Activated CD4-positive, alpha-beta T cell treated with anti-CD3 and anti-CD28 coated beads, Interleukin-2, amount 50 U/mL, for 16 hours (primary cell): ENCODE data around the gene B3GNT7.
"Not testable (repeated sequence)": the region's sequence is repeated elsewhere in the genome, so short reads cannot be mapped to it uniquely, and the experiment has no call there.

Source experiments
- DNase-seq: peaks from one replicate; pipeline ENCODE4 v3.0.0-alpha.2; 2020

The B3GNT7 gene

GRCh38 chr2:231367178-231367577, 28.3 kb upstream of the B3GNT7 start:
- no peak for DNase-seq

GRCh38 chr2:231369580-231370428, 25.7 kb upstream of the B3GNT7 start:
- DNase-seq = no peak

- no peak for DNase-seq
Observed at GRCh38 chr2:231370429-231370748, 25.1 kb upstream of the B3GNT7 start.

- DNase-seq = no peak
Observed at GRCh38 chr2:231370749-231371429, 24.6 kb upstream of the B3GNT7 start.

GRCh38 chr2:231371430-231372054, 24.0 kb upstream of the B3GNT7 start:
- DNase-seq = no peak

- no peak for DNase-seq
Observed at GRCh38 chr2:231372326-231372725, 23.2 kb upstream of the B3GNT7 start.

- no peak for DNase-seq
Observed at GRCh38 chr2:231373184-231373583, 22.3 kb upstream of the B3GNT7 start.

- no peak for DNase-seq
Observed at GRCh38 chr2:231373786-231374349, 21.6 kb upstream of the B3GNT7 start.

GRCh38 chr2:231374771-231375170, 20.7 kb upstream of the B3GNT7 start:
- DNase-seq = no peak

GRCh38 chr2:231375994-231376615, 19.4 kb upstream of the B3GNT7 start:
- not testable (repeated sequence) for DNase-seq

- no peak for DNase-seq
Observed at GRCh38 chr2:231376857-231377256, 18.7 kb upstream of the B3GNT7 start.

GRCh38 chr2:231378026-231378722, 17.3 kb upstream of the B3GNT7 start:
- no peak for DNase-seq

GRCh38 chr2:231379266-231380215, 16.0 kb upstream of the B3GNT7 start:
- DNase-seq = no peak

- no peak for DNase-seq
Observed at GRCh38 chr2:231380307-231380706, 15.2 kb upstream of the B3GNT7 start.

GRCh38 chr2:231380991-231381847, 14.3 kb upstream of the B3GNT7 start:
- DNase-seq = no peak

GRCh38 chr2:231382116-231382515, 13.4 kb upstream of the B3GNT7 start:
- no peak for DNase-seq

- DNase-seq = no peak
Observed at GRCh38 chr2:231383416-231384108, 11.9 kb upstream of the B3GNT7 start.

GRCh38 chr2:231384109-231384435, 11.4 kb upstream of the B3GNT7 start:
- DNase-seq = no peak

- no peak for DNase-seq
Observed at GRCh38 chr2:231384970-231385369, 10.5 kb upstream of the B3GNT7 start.

- no peak for DNase-seq
Observed at GRCh38 chr2:231385429-231385828, 10.1 kb upstream of the B3GNT7 start.
